Gastrocnemius medialis (tissue), 4 donors: ENCODE measurements around the gene RANBP17.

Source experiments
- CTCF ChIP-seq, 5 experiments: fragments of 450-650 bp in 3 of 5; fragments of 200-600 bp in 2 of 5; sonication (generic) in 2 of 5; IDR thresholded peaks in 4 of 5; conservative IDR thresholded peaks in 1 of 5; 1 replicate in 4 of 5; 2 replicates in 1 of 5; pipeline ENCODE4 v1.5.1; 2016 to 2019; ENCODE audit warnings: antibody characterized with exemption in 5 of 5, mild to moderate bottlenecking in 3 of 5, moderate library complexity in 3 of 5
- POLR2A ChIP-seq, 2 donors: fragments of 450-650 bp; IDR thresholded peaks; one replicate each; pipeline ENCODE4 v1.6.1; 2017; ENCODE audit warnings: antibody characterized with exemption in 2 of 2, mild to moderate bottlenecking in 2 of 2, moderate library complexity in 2 of 2

- TF ChIP-seq CTCF (IDR thresholded peaks at IDR 0.05 in 4 of 5, conservative IDR thresholded peaks at IDR 0.05 in 1 of 5) = no peak
- no peak for TF ChIP-seq POLR2A (IDR thresholded peaks at IDR 0.05)
Measured at GRCh38 chr5:170939178-170939577, 77.4 kb downstream of the RANBP17 start.
